ENCODE measurements around the gene MLN. TPM values are rescaled to one million over a fixed set of nuclear protein-coding genes. Genes with fewer than 3 reads are reported as not detected.

Gene MLN
- total and polyA plus RNA-seq, 2 donors (not counting 3 experiments of a cell fraction or from before 2014, with no cell fraction given) = not detected

GRCh38 chr6:33762713-33763112 is 41.1 kb downstream of the MLN start:
- H3K27ac ChIP-seq (ENCODE audit: insufficient read depth, low read depth, low read length) = no peak overlapping the region
- FAIRE-seq (no peak), DNase-seq (ENCODE audit: low read depth, low spot score) (no peak)
- dilution Hi-C loops (cut with MboI; ENCODE audit: extremely low pct_ligation_motif_present, low sequenced_read_pairs) (no loop called here), intact Hi-C loops (cut with micrococcal nuclease) (no loop called here)
- ChIA-PET CTCF (interaction anchor here (0.8 to 2.2 kb wide), 3 partner anchors 51 to 265 kb away, joined by 4 to 9 read pairs (median 4); partner anchors contain the start of gene UQCC2), POLR2A (no interaction called here)
- no peaks in the 10 kb centered on the region for H4K20me1 ChIP-seq (replicated peaks; ENCODE audit: control insufficient read depth, extremely low read depth, insufficient read depth, low read length)
- no peaks in the 10 kb centered on the region for H3K36me3 ChIP-seq (ENCODE audit: control insufficient read depth in 2 of 2, extremely low read depth in 1 of 2, insufficient read depth in 2 of 2, low read length in 2 of 2)
- H3K79me2 ChIP-seq (ENCODE audit: control insufficient read depth, insufficient read depth, low read length) = no peaks in the 10 kb centered on the region
- H3K4me1 ChIP-seq (ENCODE audit: control insufficient read depth, extremely low read depth, insufficient read depth, low read length) = no peaks in the 10 kb centered on the region
- H3K4me2 ChIP-seq (ENCODE audit: insufficient read depth, low read length) = no peak overlapping the region
- H3K27me3 ChIP-seq (ENCODE audit: control insufficient read depth in 2 of 2, insufficient read depth in 2 of 2, low read length in 2 of 2) = no peaks in the 10 kb centered on the region
- H3K9me3 ChIP-seq (replicated peaks; ENCODE audit: control insufficient read depth, insufficient read depth, low read length) = no peaks in the 10 kb centered on the region
- BruUV-seq (replicated peaks) = no TSS peak
- TF ChIP-seq MYC (IDR thresholded peaks at IDR 0.05; ENCODE audit: low read depth, low read length) (no peak), FOS (IDR thresholded peaks at IDR 0.05; ENCODE audit: borderline replicate concordance, insufficient read depth, low read length) (no peak), POLR2AphosphoS5 (IDR thresholded peaks at IDR 0.05; ENCODE audit: insufficient read depth, low read depth, low read length) (no peak), JUN (IDR thresholded peaks at IDR 0.05; ENCODE audit: borderline replicate concordance, insufficient read depth, insufficient read length, low read depth) (no peak), GATA2 (IDR thresholded peaks at IDR 0.05; ENCODE audit: insufficient read depth, insufficient read length, low read depth, low read length) (no peak)
- no peak overlapping the region for H3K4me3 ChIP-seq (replicated peaks in 1 of 3; ENCODE audit: insufficient read depth in 1 of 3, low read depth in 1 of 3, low read length in 3 of 3)
- no peak overlapping the region for H3K9ac ChIP-seq (replicated peaks; ENCODE audit: extremely low read depth, insufficient read depth, low read length)
- H3K9me1 ChIP-seq (replicated peaks; ENCODE audit: control insufficient read depth, extremely low read depth, insufficient read depth, low read length) = no peaks in the 10 kb centered on the region
- H2AFZ ChIP-seq (ENCODE audit: low read depth, low read length) = no peak overlapping the region

- FAIRE-seq = peak; percentile 71
- BruUV-seq (replicated peaks) = no TSS peak
- intact Hi-C loops (cut with micrococcal nuclease) (no loop called here), dilution Hi-C loops (cut with MboI; ENCODE audit: extremely low pct_ligation_motif_present, low sequenced_read_pairs) (no loop called here)
- TF ChIP-seq CTCF (IDR thresholded peaks at IDR 0.05; ENCODE audit: extremely low read depth in 1 of 2, insufficient read depth in 1 of 2, low read depth in 1 of 2, low read length in 2 of 2) (peak; percentile 31 to 40), MAX (IDR thresholded peaks at IDR 0.05; ENCODE audit: insufficient read depth, insufficient read length) (no peak), POLR2A (IDR thresholded peaks at IDR 0.05; ENCODE audit: low read depth, low read length) (no peak), GATA2 (IDR thresholded peaks at IDR 0.05; ENCODE audit: insufficient read depth, insufficient read length, low read depth, low read length) (no peak), JUN (IDR thresholded peaks at IDR 0.05; ENCODE audit: borderline replicate concordance, insufficient read depth, insufficient read length, low read depth) (no peak)
- H3K4me2 ChIP-seq (ENCODE audit: insufficient read depth, low read length) = no peak overlapping the region
- H3K9me1 ChIP-seq (replicated peaks; ENCODE audit: control insufficient read depth, extremely low read depth, insufficient read depth, low read length) = no peaks in the 10 kb centered on the region
- H3K79me2 ChIP-seq (ENCODE audit: control insufficient read depth, insufficient read depth, low read length) = no peaks in the 10 kb centered on the region
- H3K27me3 ChIP-seq (ENCODE audit: control insufficient read depth in 2 of 2, insufficient read depth in 2 of 2, low read length in 2 of 2) = no peaks in the 10 kb centered on the region
- ChIA-PET POLR2A (interaction anchor here (0.6 kb wide), 1 partner anchor 988 kb away, joined by 5 read pairs; no protein-coding TSS in a partner anchor), CTCF (interaction anchor here (0.6 to 2.2 kb wide), 11 partner anchors 9 to 393 kb away, joined by 3 to 9 read pairs (median 4); partner anchors contain the start of gene UQCC2)
- H3K4me3 ChIP-seq (replicated peaks in 1 of 3; ENCODE audit: insufficient read depth in 1 of 3, low read depth in 1 of 3, low read length in 3 of 3) = no peak overlapping the region
- no peaks in the 10 kb centered on the region for H3K9me3 ChIP-seq (replicated peaks; ENCODE audit: control insufficient read depth, insufficient read depth, low read length)
- no peak overlapping the region for H3K9ac ChIP-seq (replicated peaks; ENCODE audit: extremely low read depth, insufficient read depth, low read length)
- no peaks in the 10 kb centered on the region for H3K4me1 ChIP-seq (ENCODE audit: control insufficient read depth, extremely low read depth, insufficient read depth, low read length)
- no peak overlapping the region for H2AFZ ChIP-seq (ENCODE audit: low read depth, low read length)
- H4K20me1 ChIP-seq (replicated peaks; ENCODE audit: control insufficient read depth, extremely low read depth, insufficient read depth, low read length) = no peaks in the 10 kb centered on the region
- H3K36me3 ChIP-seq (ENCODE audit: control insufficient read depth in 2 of 2, extremely low read depth in 1 of 2, insufficient read depth in 2 of 2, low read length in 2 of 2) = no peaks in the 10 kb centered on the region
- no peak overlapping the region for H3K27ac ChIP-seq (ENCODE audit: insufficient read depth, low read depth, low read length)
- DNase-seq (ENCODE audit: low read depth, low spot score) = peak; percentile 28
Measured at GRCh38 chr6:33761922-33762629, 41.7 kb downstream of the MLN start.
